ENCODE results near the gene DCAF6.

- no peak for TF ChIP-seq POLR2A (IDR thresholded peaks at IDR 0.05; ENCODE audit: low read length)
- no peak for TF ChIP-seq GATA1 (IDR thresholded peaks at IDR 0.05; ENCODE audit: low read depth, low read length)
Measured at GRCh38 chr1:168097921-168098528, 161.5 kb downstream of the DCAF6 start.
